ENCODE data around the gene DTX1. TPM values are rescaled to one million over a fixed set of nuclear protein-coding genes. Genes with fewer than 3 reads are reported as not detected.

DTX1 gene
- total and polyA plus RNA-seq, 2 of the 8 experiments (the other 6 are each of a cell fraction or from before 2014, with no cell fraction given): 4.7 to 6.9 TPM

GRCh38 chr12:113112043-113112899 is 55.7 kb downstream of the DTX1 start (continued):
- TF ChIP-seq E2F6 (IDR thresholded peaks at IDR 0.05) (no peak), SP1 (IDR thresholded peaks at IDR 0.05; ENCODE audit: low read depth, low read length) (no peak), BRCA1 (IDR thresholded peaks at IDR 0.05; ENCODE audit: low read depth, low read length) (no peak), SIN3A (conservative IDR thresholded peaks at IDR 0.05 in 1 of 2, IDR thresholded peaks at IDR 0.05 in 1 of 2; ENCODE audit: low read depth in 1 of 2, low read length in 2 of 2) (no peak), KDM4A (IDR thresholded peaks at IDR 0.05; ENCODE audit: low read depth, low read length, severe bottlenecking) (no peak), POLR2AphosphoS5 (IDR thresholded peaks at IDR 0.05; ENCODE audit: low read depth, low read length) (no peak), SIX5 (IDR thresholded peaks at IDR 0.05; ENCODE audit: low read depth, low read length) (no peak), CHD2 (IDR thresholded peaks at IDR 0.05; ENCODE audit: low read length) (no peak)
